Uterus (tissue), 2 donors: ENCODE measurements around the gene C9orf85.

Source experiments
- CTCF ChIP-seq, 4 experiments: fragments of 200-600 bp in 2 of 4; fragments of 450-650 bp in 2 of 4; sonication (generic) in 2 of 4; IDR thresholded peaks; one replicate each; pipeline ENCODE4 v1.5.1; 2016 to 2019; ENCODE audit warnings: antibody characterized with exemption in 4 of 4, mild to moderate bottlenecking in 2 of 4, moderate library complexity in 1 of 4
- POLR2A ChIP-seq, 2 donors: fragments of 450-650 bp; IDR thresholded peaks; one replicate each; pipeline ENCODE4 v1.6.1; 2016; ENCODE audit warnings: antibody characterized with exemption in 2 of 2, mild to moderate bottlenecking in 1 of 2, moderate library complexity in 1 of 2

DNA sequence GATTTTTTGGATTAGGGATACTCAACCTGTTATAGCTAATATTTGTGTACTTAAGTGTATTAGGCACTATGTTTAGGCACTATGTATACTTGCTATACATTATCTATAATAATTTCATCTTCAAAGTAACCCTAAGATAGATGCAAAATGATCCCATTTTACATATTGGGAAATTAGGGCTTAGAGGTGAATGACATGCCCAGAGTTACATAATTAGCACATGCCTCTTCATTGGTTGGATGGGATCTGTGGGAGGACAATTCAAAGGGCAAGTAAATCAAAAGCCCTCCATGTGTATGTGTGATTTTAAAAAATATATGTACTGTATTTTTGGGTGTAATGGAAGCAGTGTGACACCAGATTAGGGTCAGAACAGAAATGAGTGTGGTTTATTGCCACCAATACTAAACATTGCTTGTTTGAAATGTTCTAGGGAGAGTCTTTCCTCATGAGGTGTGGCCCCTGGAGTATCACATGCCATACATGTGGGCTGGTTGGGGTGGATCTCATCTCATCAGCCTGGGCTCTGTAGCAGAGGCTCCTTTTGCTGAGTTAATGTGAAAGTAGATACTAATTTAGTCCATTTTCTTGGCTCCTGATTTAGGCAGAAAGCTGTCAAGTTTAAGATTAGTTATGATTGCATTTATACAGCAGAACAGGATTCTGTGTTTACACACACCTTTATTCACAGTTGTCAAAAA is 5.5 kb downstream of the C9orf85 start:
- TF ChIP-seq CTCF (IDR thresholded peaks at IDR 0.05) (no peak), POLR2A (IDR thresholded peaks at IDR 0.05) (no peak)
